Stomach (tissue), 4 donors: ENCODE data around the gene HSPA12A.

Source experiments
- EP300 ChIP-seq: sonication (generic); formaldehyde crosslinking; IDR thresholded peaks from one replicate; pipeline ENCODE4 v1.6.1; 2017; ENCODE audit warnings: antibody characterized with exemption
- POLR2A ChIP-seq, 4 donors: fragments of 450-650 bp; IDR thresholded peaks; one replicate each; pipeline ENCODE4 v1.6.1; 2016; ENCODE audit warnings: antibody characterized with exemption in 4 of 4, control low read depth in 2 of 4, mild to moderate bottlenecking in 1 of 4, moderate library complexity in 1 of 4
- POLR2AphosphoS5 ChIP-seq, 3 donors: sonication (generic); formaldehyde crosslinking; IDR thresholded peaks; one replicate each; pipeline ENCODE4 v1.6.1; 2016; ENCODE audit warnings: antibody characterized with exemption in 3 of 3
- TF ChIP-seq, protein P1 (sequence below), 7 experiments: fragments of 450-650 bp in 4 of 7; fragments of 200-600 bp in 3 of 7; sonication (generic) in 3 of 7; IDR thresholded peaks; one replicate each; pipeline ENCODE4 v1.5.1; 2016 to 2019; ENCODE audit warnings: antibody characterized with exemption in 7 of 7, control low read depth in 2 of 7, mild to moderate bottlenecking in 1 of 7

DNA sequence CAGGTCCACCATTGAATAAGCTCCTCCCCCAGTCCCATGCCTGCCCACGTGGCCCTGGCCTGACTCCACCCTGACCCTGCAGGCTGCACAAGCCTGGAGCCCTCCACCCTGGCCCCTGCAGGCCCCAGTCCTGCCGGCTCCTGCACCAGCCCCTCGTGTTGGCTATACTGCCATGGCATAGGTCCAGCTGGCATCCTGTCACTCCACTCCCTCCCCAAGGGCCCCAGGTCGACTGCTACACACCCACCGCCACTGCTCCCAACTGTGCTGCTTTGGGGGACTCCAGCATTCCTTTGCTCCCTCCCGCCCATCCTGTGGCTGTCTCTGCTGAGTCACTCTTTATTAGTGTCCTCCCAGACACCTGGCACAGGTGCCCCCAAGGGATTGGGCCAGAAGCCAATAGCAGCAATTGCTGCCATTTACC lies 32.4 kb upstream of the HSPA12A start:
- TF ChIP-seq, protein P1, sequence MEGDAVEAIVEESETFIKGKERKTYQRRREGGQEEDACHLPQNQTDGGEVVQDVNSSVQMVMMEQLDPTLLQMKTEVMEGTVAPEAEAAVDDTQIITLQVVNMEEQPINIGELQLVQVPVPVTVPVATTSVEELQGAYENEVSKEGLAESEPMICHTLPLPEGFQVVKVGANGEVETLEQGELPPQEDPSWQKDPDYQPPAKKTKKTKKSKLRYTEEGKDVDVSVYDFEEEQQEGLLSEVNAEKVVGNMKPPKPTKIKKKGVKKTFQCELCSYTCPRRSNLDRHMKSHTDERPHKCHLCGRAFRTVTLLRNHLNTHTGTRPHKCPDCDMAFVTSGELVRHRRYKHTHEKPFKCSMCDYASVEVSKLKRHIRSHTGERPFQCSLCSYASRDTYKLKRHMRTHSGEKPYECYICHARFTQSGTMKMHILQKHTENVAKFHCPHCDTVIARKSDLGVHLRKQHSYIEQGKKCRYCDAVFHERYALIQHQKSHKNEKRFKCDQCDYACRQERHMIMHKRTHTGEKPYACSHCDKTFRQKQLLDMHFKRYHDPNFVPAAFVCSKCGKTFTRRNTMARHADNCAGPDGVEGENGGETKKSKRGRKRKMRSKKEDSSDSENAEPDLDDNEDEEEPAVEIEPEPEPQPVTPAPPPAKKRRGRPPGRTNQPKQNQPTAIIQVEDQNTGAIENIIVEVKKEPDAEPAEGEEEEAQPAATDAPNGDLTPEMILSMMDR (IDR thresholded peaks at IDR 0.05) = no peak
- no peak for TF ChIP-seq EP300
- TF ChIP-seq POLR2A (IDR thresholded peaks at IDR 0.05) = no peak
- no peak for TF ChIP-seq POLR2AphosphoS5 (IDR thresholded peaks at IDR 0.05)
